Left renal cortex interstitium (tissue), 4 donors: ENCODE measurements around the gene TTC7B. TPM values are rescaled to one million over a fixed set of nuclear protein-coding genes. Genes with fewer than 3 reads are reported as not detected.

Experiments used
- DNase-seq, 4 donors: peaks; one replicate each; pipeline ENCODE4 v3.0.0-alpha.2; 2013; ENCODE audit warnings: low read depth in 4 of 4, low spot score in 2 of 4, missing footprints in 1 of 4
- polyA plus RNA-seq, 4 donors: library from polyadenylated mRNA; unstranded; fragments of 120-200 nt; gene quantifications; one replicate each; pipeline ENCODE4 v1.2.1, GENCODE V29; 2013; ENCODE audit not compliant: insufficient read length in 4 of 4

TTC7B gene
- polyA plus RNA-seq, 4 donors: 42.1 to 52.1 (median 45.3) TPM

- no peak for DNase-seq
Measured at GRCh38 chr14:90654831-90655276, 161.4 kb downstream of the TTC7B start.

GRCh38 chr14:90652626-90653025 is 163.6 kb downstream of the TTC7B start:
- DNase-seq: no peak

GRCh38 chr14:90651976-90652560 is 164.2 kb downstream of the TTC7B start:
- no peak for DNase-seq

- no peak for DNase-seq
Measured at GRCh38 chr14:90651271-90651804, 164.9 kb downstream of the TTC7B start.

- DNase-seq: no peak
Measured at GRCh38 chr14:90649557-90650135, 166.6 kb downstream of the TTC7B start.

- no peak for DNase-seq
Measured at GRCh38 chr14:90649083-90649482, 167.1 kb downstream of the TTC7B start.

GRCh38 chr14:90648421-90648820 is 167.8 kb downstream of the TTC7B start:
- no peak for DNase-seq

GRCh38 chr14:90647473-90648005 is 168.7 kb downstream of the TTC7B start:
- no peak for DNase-seq

GRCh38 chr14:90645842-90646443 is 170.3 kb downstream of the TTC7B start:
- no peak for DNase-seq

GRCh38 chr14:90644882-90645281 is 171.3 kb downstream of the TTC7B start:
- DNase-seq: no peak

GRCh38 chr14:90643982-90644670 is 172.1 kb downstream of the TTC7B start:
- DNase-seq: no peak

- no peak for DNase-seq
Measured at GRCh38 chr14:90642244-90642717, 173.9 kb downstream of the TTC7B start.

GRCh38 chr14:90641615-90642243 is 174.5 kb downstream of the TTC7B start:
- DNase-seq: no peak

- DNase-seq: no peak
Measured at GRCh38 chr14:90641168-90641567, 175.1 kb downstream of the TTC7B start.

- DNase-seq: no peak
Measured at GRCh38 chr14:90639641-90640040, 176.6 kb downstream of the TTC7B start.

- DNase-seq: no peak
Measured at GRCh38 chr14:90632871-90633270, 183.4 kb downstream of the TTC7B start.

GRCh38 chr14:90632451-90632850 is 183.8 kb downstream of the TTC7B start:
- DNase-seq: no peak

GRCh38 chr14:90630171-90630806 is 185.9 kb downstream of the TTC7B start:
- DNase-seq: no peak

GRCh38 chr14:90629471-90629870 is 186.8 kb downstream of the TTC7B start:
- DNase-seq: no peak

GRCh38 chr14:90628825-90629224 is 187.4 kb downstream of the TTC7B start:
- DNase-seq: no peak
